ENCODE measurements around the gene MTFMT. TPM values are rescaled to one million over a fixed set of nuclear protein-coding genes. Genes with fewer than 3 reads are reported as not detected.

MTFMT gene
- total RNA-seq, 1 donor from 2014 or later: 30.3 TPM

DNA sequence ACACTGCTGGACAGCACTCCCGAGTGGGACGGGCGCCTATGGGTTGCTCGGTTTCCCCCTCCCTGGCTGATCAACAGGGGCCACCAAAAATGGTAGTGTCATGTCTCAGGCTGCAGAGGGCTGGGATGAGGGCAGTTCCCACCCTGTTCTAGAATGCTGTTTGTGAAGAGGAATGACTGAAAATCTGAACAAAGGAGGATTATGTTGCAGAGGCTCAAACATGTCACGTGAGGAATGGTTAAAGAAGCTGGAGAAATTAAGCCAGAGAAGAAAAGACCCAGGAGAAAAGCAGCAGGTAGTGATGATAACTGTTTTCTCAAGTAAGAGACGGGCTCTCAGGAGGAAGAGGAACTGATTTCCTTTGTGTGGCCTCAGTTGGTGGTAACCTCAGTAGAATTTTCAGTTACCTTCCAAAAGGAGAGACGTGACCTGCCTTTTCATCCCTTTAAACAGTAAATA, 50.2 kb downstream of the MTFMT start:
- Histone ChIP-seq H3K4me3 (peak overlapping the region; percentile 19), H3K9me3 (ENCODE audit: low read depth) (no peaks in the 10 kb centered on the region), H2AFZ (replicated peaks) (no peak overlapping the region), H3K4me1 (peaks cover 35% of the 10 kb centered on the region), H3K36me3 (peaks cover 5% of the 10 kb centered on the region), H3K9ac (no peak overlapping the region), H3F3A (ENCODE audit: low read depth) (peaks cover 33% of the 10 kb centered on the region), H3K27ac (peak overlapping the region; percentile 90), H3K27me3 (no peaks in the 10 kb centered on the region), H4K20me1 (ENCODE audit: low read depth) (no peaks in the 10 kb centered on the region), H3K4me2 (peak overlapping the region; percentile 69), H3K79me2 (ENCODE audit: low read depth) (no peaks in the 10 kb centered on the region)
- TF ChIP-seq EZH2 (IDR thresholded peaks at IDR 0.05): no peak
- TF ChIP-seq, protein P1, sequence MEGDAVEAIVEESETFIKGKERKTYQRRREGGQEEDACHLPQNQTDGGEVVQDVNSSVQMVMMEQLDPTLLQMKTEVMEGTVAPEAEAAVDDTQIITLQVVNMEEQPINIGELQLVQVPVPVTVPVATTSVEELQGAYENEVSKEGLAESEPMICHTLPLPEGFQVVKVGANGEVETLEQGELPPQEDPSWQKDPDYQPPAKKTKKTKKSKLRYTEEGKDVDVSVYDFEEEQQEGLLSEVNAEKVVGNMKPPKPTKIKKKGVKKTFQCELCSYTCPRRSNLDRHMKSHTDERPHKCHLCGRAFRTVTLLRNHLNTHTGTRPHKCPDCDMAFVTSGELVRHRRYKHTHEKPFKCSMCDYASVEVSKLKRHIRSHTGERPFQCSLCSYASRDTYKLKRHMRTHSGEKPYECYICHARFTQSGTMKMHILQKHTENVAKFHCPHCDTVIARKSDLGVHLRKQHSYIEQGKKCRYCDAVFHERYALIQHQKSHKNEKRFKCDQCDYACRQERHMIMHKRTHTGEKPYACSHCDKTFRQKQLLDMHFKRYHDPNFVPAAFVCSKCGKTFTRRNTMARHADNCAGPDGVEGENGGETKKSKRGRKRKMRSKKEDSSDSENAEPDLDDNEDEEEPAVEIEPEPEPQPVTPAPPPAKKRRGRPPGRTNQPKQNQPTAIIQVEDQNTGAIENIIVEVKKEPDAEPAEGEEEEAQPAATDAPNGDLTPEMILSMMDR (IDR thresholded peaks at IDR 0.05): peak; percentile 4
- peak overlapping the region; percentile 78 for H3K27ac Mint-ChIP-seq
- DNase-seq (ENCODE audit: low spot score): peak; percentile 62
- no peaks in the 10 kb centered on the region for H3K27me3 Mint-ChIP-seq (ENCODE audit: insufficient read depth, low read depth)
- no peaks in the 10 kb centered on the region for H3K9me3 Mint-ChIP-seq
- H3K36me3 Mint-ChIP-seq: peaks cover 15% of the 10 kb centered on the region
- peaks cover 39% of the 10 kb centered on the region for H3K4me1 Mint-ChIP-seq
- peak overlapping the region; percentile 25 for H3K4me3 Mint-ChIP-seq

DNA sequence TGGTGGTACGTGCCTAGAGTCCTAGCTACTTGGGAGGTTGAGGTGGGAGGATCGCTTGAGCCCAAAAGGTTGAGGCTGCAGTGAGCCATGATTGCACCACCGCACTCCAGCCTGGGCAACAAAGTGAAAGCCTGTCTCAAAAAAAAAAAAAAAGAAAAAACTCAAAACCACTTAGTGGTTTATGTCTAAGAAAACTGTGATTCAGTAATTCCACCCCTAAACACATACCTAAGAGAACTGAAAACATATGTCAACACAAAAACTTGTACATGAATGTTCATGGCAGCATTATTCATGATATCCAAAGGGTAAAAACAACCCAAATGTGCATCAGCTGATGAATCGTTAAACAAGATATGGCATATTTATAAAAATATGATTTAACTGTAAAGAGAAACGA, 54.0 kb downstream of the MTFMT start:
- no peaks in the 10 kb centered on the region for H3K79me2 ChIP-seq (ENCODE audit: low read depth)
- no peak overlapping the region for H2AFZ ChIP-seq (replicated peaks)
- TF ChIP-seq, protein P1 (IDR thresholded peaks at IDR 0.05): no peak
- TF ChIP-seq EZH2 (IDR thresholded peaks at IDR 0.05) (no peak), EZH2phosphoT487 (IDR thresholded peaks at IDR 0.05) (no peak)
- H4K20me1 ChIP-seq (ENCODE audit: low read depth): no peaks in the 10 kb centered on the region
- no peak overlapping the region for H3K4me2 ChIP-seq
- peaks cover 8% of the 10 kb centered on the region for H3K36me3 ChIP-seq
- no peak overlapping the region for H3K9ac ChIP-seq
- H3K27me3 ChIP-seq: no peaks in the 10 kb centered on the region
- H3K36me3 Mint-ChIP-seq: peaks cover 20% of the 10 kb centered on the region
- H3K27me3 Mint-ChIP-seq (ENCODE audit: insufficient read depth, low read depth): no peaks in the 10 kb centered on the region
- H3K27ac Mint-ChIP-seq: no peak overlapping the region
- no peak overlapping the region for H3K4me3 Mint-ChIP-seq
- H3K4me1 ChIP-seq: peaks cover 18% of the 10 kb centered on the region
- H3K4me1 Mint-ChIP-seq: peaks cover 20% of the 10 kb centered on the region
- no peaks in the 10 kb centered on the region for H3K9me3 Mint-ChIP-seq
- no peaks in the 10 kb centered on the region for H3K9me3 ChIP-seq (ENCODE audit: low read depth)
- H3K27ac ChIP-seq: no peak overlapping the region
- H3F3A ChIP-seq (ENCODE audit: low read depth): peaks cover 21% of the 10 kb centered on the region
- no peak for DNase-seq (ENCODE audit: low spot score)
- H3K4me3 ChIP-seq: no peak overlapping the region

DNA sequence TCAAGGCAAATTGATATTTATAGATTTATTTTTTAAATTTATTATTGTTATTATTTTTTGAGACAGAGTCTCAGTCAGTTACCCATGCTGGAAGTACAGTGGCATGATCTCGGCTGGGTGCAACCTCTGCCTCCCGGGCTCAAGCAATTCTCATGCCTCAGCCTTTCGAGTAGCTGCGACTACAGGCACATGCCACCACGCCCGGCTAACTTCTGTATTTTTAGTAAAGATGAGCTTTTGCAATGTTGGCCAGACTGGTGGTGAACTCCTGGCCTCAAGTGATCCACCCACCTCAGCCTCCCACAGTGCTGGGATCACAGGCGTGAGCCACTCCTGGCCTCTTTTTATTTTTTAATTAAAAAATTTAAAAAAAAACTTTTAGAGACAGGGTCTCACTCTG, 58.7 kb downstream of the MTFMT start:
- Mint-ChIP-seq H3K4me1 (no peaks in the 10 kb centered on the region), H3K27me3 (ENCODE audit: insufficient read depth, low read depth) (peaks cover 2% of the 10 kb centered on the region)

More for the DNA sequence above, 58.7 kb downstream of the MTFMT start:
- TF ChIP-seq EZH2phosphoT487 (IDR thresholded peaks at IDR 0.05): no peak
- no peak for TF ChIP-seq EZH2 (IDR thresholded peaks at IDR 0.05)
- TF ChIP-seq, protein P1 (IDR thresholded peaks at IDR 0.05): no peak
- H3K9me3 ChIP-seq (ENCODE audit: low read depth): no peaks in the 10 kb centered on the region
- no peak overlapping the region for H3K27ac ChIP-seq
- DNase-seq (ENCODE audit: low spot score): no peak
- H2AFZ ChIP-seq (replicated peaks): no peak overlapping the region
- no peaks in the 10 kb centered on the region for H3K27me3 ChIP-seq
- Mint-ChIP-seq H3K4me3 (no peak overlapping the region), H3K36me3 (peaks cover 31% of the 10 kb centered on the region), H3K9me3 (no peaks in the 10 kb centered on the region), H3K27ac (no peak overlapping the region)
- no peaks in the 10 kb centered on the region for H4K20me1 ChIP-seq (ENCODE audit: low read depth)
- H3K4me1 ChIP-seq: no peaks in the 10 kb centered on the region
- no peak overlapping the region for H3K4me2 ChIP-seq
- no peaks in the 10 kb centered on the region for H3K79me2 ChIP-seq (ENCODE audit: low read depth)
- H3F3A ChIP-seq (ENCODE audit: low read depth): no peaks in the 10 kb centered on the region
- H3K36me3 ChIP-seq: peaks cover 8% of the 10 kb centered on the region
- H3K4me3 ChIP-seq: no peak overlapping the region
- H3K9ac ChIP-seq: no peak overlapping the region
